OCI-LY1 (cell line): ENCODE results near the gene EPS8L2.
A peak's percentile ranks its signal among the peaks of the same experiment; 100 is the strongest.

ENCODE experiments used
- H2AFZ ChIP-seq: fragments of 200-600 bp; sonication (generic), shearing (Covaris generic); 2 replicates; pipeline ENCODE4 v1.6.0; 2014; ENCODE audit warnings: antibody characterized with exemption, mild to moderate bottlenecking, low read length
- H3F3A ChIP-seq: fragments of 200-600 bp; sonication (generic), shearing (Covaris generic); 2 replicates; pipeline ENCODE4 v1.6.0; 2014; ENCODE audit warnings: mild to moderate bottlenecking, antibody characterized with exemption, low read length, moderate library complexity; ENCODE audit not compliant: insufficient read depth
- H3K27ac ChIP-seq: fragments of 200-600 bp; sonication (generic); 2 replicates; pipeline ENCODE4 v1.5.1; 2014; ENCODE audit warnings: low read length, mixed run types, mild to moderate bottlenecking, low read depth; ENCODE audit not compliant: poor library complexity, severe bottlenecking
- H3K27me3 ChIP-seq: fragments of 200-600 bp; sonication (generic); 2 replicates; pipeline ENCODE4 v1.6.0; 2014; ENCODE audit warnings: antibody characterized with exemption, mild to moderate bottlenecking, low read length, moderate library complexity; ENCODE audit not compliant: insufficient read depth
- H3K36me3 ChIP-seq: fragments of 200-600 bp; sonication (generic); 2 replicates; pipeline ENCODE4 v1.6.1; 2014; ENCODE audit warnings: mild to moderate bottlenecking, antibody characterized with exemption, low read length, moderate library complexity, mixed read lengths; ENCODE audit not compliant: insufficient read depth
- H3K4me1 ChIP-seq: fragments of 200-600 bp; sonication (generic); 2 replicates; pipeline ENCODE4 v1.5.1; 2014; ENCODE audit warnings: mild to moderate bottlenecking, low read length, moderate library complexity; ENCODE audit not compliant: insufficient read depth, severe bottlenecking
- H3K4me2 ChIP-seq: fragments of 200-600 bp; sonication (generic), shearing (Covaris generic); 2 replicates; pipeline ENCODE4 v1.6.1; 2014; ENCODE audit warnings: low read length
- H3K4me3 ChIP-seq: fragments of 200-600 bp; sonication (generic); 2 replicates; pipeline ENCODE4 v1.5.1; 2014; ENCODE audit warnings: low read length, low read depth, mild to moderate bottlenecking, mixed read lengths; ENCODE audit not compliant: poor library complexity, severe bottlenecking
- H3K79me2 ChIP-seq: fragments of 200-600 bp; shearing (Covaris generic); 2 replicates; pipeline ENCODE4 v1.6.1; 2016; ENCODE audit warnings: mixed run types, low read length, mixed read lengths; ENCODE audit not compliant: insufficient read depth
- H3K9ac ChIP-seq: fragments of 200-600 bp; sonication (generic), shearing (Covaris generic); 2 replicates; pipeline ENCODE4 v1.6.1; 2014; ENCODE audit warnings: mild to moderate bottlenecking, low read length, mixed read lengths
- H3K9me2 ChIP-seq: fragments of 200-600 bp; sonication (generic), shearing (Covaris generic); 2 replicates; pipeline ENCODE4 v1.6.1; 2014; ENCODE audit warnings: low read depth, mild to moderate bottlenecking, low read length, mixed read lengths
- H3K9me3 ChIP-seq: fragments of 200-600 bp; shearing (Covaris generic); 2 replicates; pipeline ENCODE4 v1.6.1; 2014; ENCODE audit warnings: low read length, mixed read lengths
- H4K20me1 ChIP-seq: fragments of 200-600 bp; sonication (generic), shearing (Covaris generic); 2 replicates; pipeline ENCODE4 v1.6.0; 2016; ENCODE audit warnings: mild to moderate bottlenecking, low read length; ENCODE audit not compliant: insufficient read depth
- CTCF ChIP-seq: fragments of 200-600 bp; sonication (generic), shearing (Covaris generic); IDR thresholded peaks from 2 replicates; pipeline ENCODE4 v1.5.1; 2017; ENCODE audit warnings: mild to moderate bottlenecking, antibody characterized with exemption, low read length, moderate library complexity, mixed read lengths
- EZH2 ChIP-seq: fragments of 200-600 bp; sonication (generic), shearing (Covaris generic); IDR thresholded peaks from 2 replicates; pipeline ENCODE4 v1.8.0; 2017; ENCODE audit warnings: borderline replicate concordance, mixed run types, mild to moderate bottlenecking, antibody characterized with exemption, low read length, moderate library complexity, mixed read lengths

EPS8L2 gene

GRCh38 chr11:748007-748359 is 42.0 kb downstream of the EPS8L2 start:
- H3K27ac ChIP-seq, result peak overlapping the region; percentile 73

GRCh38 chr11:749731-750130 is 43.7 kb downstream of the EPS8L2 start:
- H3K36me3 ChIP-seq, result peaks cover 15% of the 10 kb centered on the region; the same call in 1 of the 2 replicates
- no peak overlapping the region for H3K27ac ChIP-seq
- peak overlapping the region; percentile 10; the same call in 1 of the 2 replicates for H3K9ac ChIP-seq
- H3K4me1 ChIP-seq, result peaks cover 26% of the 10 kb centered on the region
- H3K4me2 ChIP-seq, result peak overlapping the region; percentile 85
- no peak overlapping the region for H2AFZ ChIP-seq
- H3F3A ChIP-seq, result no peaks in the 10 kb centered on the region
- peak overlapping the region; percentile 5 for H3K4me3 ChIP-seq
- no peaks in the 10 kb centered on the region for H3K9me2 ChIP-seq
- H3K9me3 ChIP-seq, result no peaks in the 10 kb centered on the region
- peaks cover 62% of the 10 kb centered on the region for H3K79me2 ChIP-seq
- no peaks in the 10 kb centered on the region for H4K20me1 ChIP-seq
- TF ChIP-seq CTCF (no peak), EZH2 (no peak)
- no peaks in the 10 kb centered on the region for H3K27me3 ChIP-seq

More at GRCh38 chr11:748007-748359, 42.0 kb downstream of the EPS8L2 start:
- Histone ChIP-seq H3K36me3 (peaks cover 15% of the 10 kb centered on the region; the same call in 1 of the 2 replicates), H3K9ac (peak overlapping the region; percentile 90), H3F3A (0 out of 2 replicates have a peak, but pooled peaks cover 5% of the 10 kb centered on the region), H3K9me3 (no peaks in the 10 kb centered on the region), H3K27me3 (0 out of 2 replicates have a peak, but pooled peaks cover 5% of the 10 kb centered on the region), H3K4me3 (peak overlapping the region; percentile 96), H4K20me1 (no peaks in the 10 kb centered on the region), H3K9me2 (no peaks in the 10 kb centered on the region), H2AFZ (no peak overlapping the region), H3K79me2 (peaks cover 50% of the 10 kb centered on the region), H3K4me2 (peak overlapping the region; percentile 85), H3K4me1 (peaks cover 26% of the 10 kb centered on the region)
- TF ChIP-seq EZH2 (no peak), CTCF (no peak)

GRCh38 chr11:760236-760635 is 54.2 kb downstream of the EPS8L2 start:
- no peak overlapping the region for H3K9ac ChIP-seq
- H3K36me3 ChIP-seq, result peaks cover 91% of the 10 kb centered on the region
- H4K20me1 ChIP-seq, result no peaks in the 10 kb centered on the region
- H3F3A ChIP-seq, result no peaks in the 10 kb centered on the region
- no peaks in the 10 kb centered on the region for H3K27me3 ChIP-seq
- H3K4me3 ChIP-seq, result no peak overlapping the region
- H3K4me1 ChIP-seq, result peaks cover 5% of the 10 kb centered on the region
- no peak overlapping the region for H3K27ac ChIP-seq
- H3K9me2 ChIP-seq, result no peaks in the 10 kb centered on the region
- H3K79me2 ChIP-seq, result no peaks in the 10 kb centered on the region
- no peak overlapping the region for H2AFZ ChIP-seq
- H3K9me3 ChIP-seq, result no peaks in the 10 kb centered on the region
- no peak overlapping the region for H3K4me2 ChIP-seq
- no peak for TF ChIP-seq CTCF
- TF ChIP-seq EZH2, result no peak
